Gastrocnemius medialis (tissue), 4 donors: ENCODE results near the gene AMHR2. TPM values are rescaled to one million over a fixed set of nuclear protein-coding genes. Genes with fewer than 3 reads are reported as not detected.
"Not testable (repeated sequence)": the region's sequence is repeated elsewhere in the genome, so short reads cannot be mapped to it uniquely, and the experiment has no call there.

Experiments used
- ATAC-seq, 2 donors: fragments of 150-250 bp; one replicate each; pipeline ENCODE4 v1.9.1; 2016
- DNase-seq, 2 donors: peaks; one replicate each; pipeline ENCODE4 v3.0.0-alpha.2; 2019
- H3K27ac ChIP-seq, 4 donors: fragments of 200-600 bp; sonication (generic); 1 replicate in 1 of 4; 2 replicates in 3 of 4; pipeline ENCODE4 v1.5.1; 2016 to 2018; ENCODE audit warnings: mild to moderate bottlenecking in 2 of 4, moderate library complexity in 1 of 4
- H3K27me3 ChIP-seq, 3 donors: fragments of 200-600 bp; sonication (generic) in 2 of 3; 1 replicate in 1 of 3; 2 replicates in 2 of 3; pipeline versions ENCODE4 v1.5.1 to v1.6.0; 2016 to 2019; ENCODE audit warnings: mild to moderate bottlenecking in 1 of 3, moderate library complexity in 1 of 3
- H3K36me3 ChIP-seq, 2 donors: fragments of 200-600 bp; sonication (generic) in 1 of 2; one replicate each; pipeline ENCODE4 v1.5.1; 2017 to 2018
- H3K4me1 ChIP-seq, 2 donors: fragments of 200-600 bp; sonication (generic) in 1 of 2; one replicate each; pipeline ENCODE4 v1.5.1; 2016 to 2017; ENCODE audit warnings: mild to moderate bottlenecking in 2 of 2
- H3K4me3 ChIP-seq, 4 donors: fragments of 200-600 bp; sonication (generic) in 3 of 4; 1 replicate in 1 of 4; 2 replicates in 3 of 4; pipeline ENCODE4 v1.5.1; 2016 to 2019; ENCODE audit warnings: mild to moderate bottlenecking in 2 of 4
- H3K9me3 ChIP-seq, 3 donors: fragments of 200-600 bp; sonication (generic) in 2 of 3; 1 replicate in 1 of 3; 2 replicates in 2 of 3; pipeline ENCODE4 v1.5.1; 2016 to 2019
- CTCF ChIP-seq, 5 experiments: fragments of 450-650 bp in 3 of 5; fragments of 200-600 bp in 2 of 5; sonication (generic) in 2 of 5; IDR thresholded peaks in 4 of 5; conservative IDR thresholded peaks in 1 of 5; 1 replicate in 4 of 5; 2 replicates in 1 of 5; pipeline ENCODE4 v1.5.1; 2016 to 2019; ENCODE audit warnings: antibody characterized with exemption in 5 of 5, mild to moderate bottlenecking in 3 of 5, moderate library complexity in 3 of 5
- POLR2A ChIP-seq, 2 donors: fragments of 450-650 bp; IDR thresholded peaks; one replicate each; pipeline ENCODE4 v1.6.1; 2017; ENCODE audit warnings: antibody characterized with exemption in 2 of 2, mild to moderate bottlenecking in 2 of 2, moderate library complexity in 2 of 2
- in situ Hi-C, 4 donors: fragments of 200-750 bp; cut with MboI; loops; one replicate each; pipeline versions ENCODE4 v1.15.0 to v1.8.0; 2017; ENCODE audit warnings: low sequenced_read_pairs in 4 of 4
- intact Hi-C: fragments of 100-400 bp; cut with DNase I; formaldehyde crosslinking; loops from one replicate; pipeline ENCODE4 v1.15.1; 2023; ENCODE audit warnings: low total_unique reads
- total RNA-seq, 4 donors: library from RNA; depleted of rRNA; stranded (reverse); fragments of >200 nt; gene quantifications; one replicate each; pipeline versions ENCODE4 v1.1.0 to v1.2.3, GENCODE V29; 2016

The AMHR2 gene
- total RNA-seq, 4 donors from 2014 or later = 1.0 to 1.4 TPM; not detected in 2

- DNase-seq = no peak
- Histone ChIP-seq H3K9me3 (no peaks in the 10 kb centered on the region), H3K4me1 (no peaks in the 10 kb centered on the region), H3K36me3 (peaks cover 0 to 57% of the 10 kb centered on the region in 2 donors), H3K4me3 (no peak overlapping the region), H3K27ac (no peak overlapping the region), H3K27me3 (no peaks in the 10 kb centered on the region)
- in situ Hi-C loops (no loop called here), intact Hi-C loops (no loop called here)
- ATAC-seq = no peak
- TF ChIP-seq CTCF (IDR thresholded peaks at IDR 0.05 in 4 of 5, conservative IDR thresholded peaks at IDR 0.05 in 1 of 5) (no peak), POLR2A (IDR thresholded peaks at IDR 0.05) (no peak)
Observed at GRCh38 chr12:53413485-53414204, 10.0 kb upstream of the AMHR2 start.

- H3K27ac ChIP-seq = no peak overlapping the region
- H3K27me3 ChIP-seq = no peaks in the 10 kb centered on the region
- H3K4me3 ChIP-seq = no peak overlapping the region
- DNase-seq (no peak), ATAC-seq (no peak)
- in situ Hi-C loops (no loop called here), intact Hi-C loops (no loop called here)
- H3K36me3 ChIP-seq = peaks cover 0 to 45% of the 10 kb centered on the region in 2 donors
- H3K4me1 ChIP-seq = no peaks in the 10 kb centered on the region
- no peaks in the 10 kb centered on the region for H3K9me3 ChIP-seq
- TF ChIP-seq CTCF (IDR thresholded peaks at IDR 0.05 in 4 of 5, conservative IDR thresholded peaks at IDR 0.05 in 1 of 5) (no peak), POLR2A (IDR thresholded peaks at IDR 0.05) (no peak)
Observed at GRCh38 chr12:53414756-53415417, 8.8 kb upstream of the AMHR2 start.

- in situ Hi-C loops, intact Hi-C loops, H3K27me3 ChIP-seq, H3K9me3 ChIP-seq, H3K4me1 ChIP-seq, H3K4me3 ChIP-seq, DNase-seq, ATAC-seq, H3K27ac ChIP-seq: not testable (repeated sequence)
- peaks cover 0 to 35% of the 10 kb centered on the region in 2 donors for H3K36me3 ChIP-seq
Observed at GRCh38 chr12:53415752-53416389, 7.8 kb upstream of the AMHR2 start.

- peaks cover 0 to 20% of the 10 kb centered on the region in 2 donors for H3K36me3 ChIP-seq
- H3K4me3 ChIP-seq, H3K27me3 ChIP-seq, H3K9me3 ChIP-seq, ATAC-seq, H3K27ac ChIP-seq, H3K4me1 ChIP-seq, DNase-seq, intact Hi-C loops, in situ Hi-C loops: not testable (repeated sequence)
Observed at GRCh38 chr12:53417291-53417816, 6.3 kb upstream of the AMHR2 start.

- Histone ChIP-seq H3K4me1 (peaks cover 0 to 3% of the 10 kb centered on the region in 2 donors), H3K36me3 (peaks cover 0 to 14% of the 10 kb centered on the region in 2 donors), H3K27me3 (no peaks in the 10 kb centered on the region), H3K9me3 (no peaks in the 10 kb centered on the region), H3K4me3 (no peak overlapping the region), H3K27ac (no peak overlapping the region)
- no peak for TF ChIP-seq CTCF (IDR thresholded peaks at IDR 0.05 in 4 of 5, conservative IDR thresholded peaks at IDR 0.05 in 1 of 5)
- no peak for TF ChIP-seq POLR2A (IDR thresholded peaks at IDR 0.05)
- intact Hi-C loops = no loop called here
- in situ Hi-C loops = no loop called here
- ATAC-seq (no peak), DNase-seq (no peak)
Observed at GRCh38 chr12:53418221-53418620, 5.4 kb upstream of the AMHR2 start.
